ENCODE measurements around the gene ZNF585A. TPM values are rescaled to one million over a fixed set of nuclear protein-coding genes. Genes with fewer than 3 reads are reported as not detected.
A peak's percentile ranks its signal among the peaks of the same experiment; 100 is the strongest.
"Not testable (repeated sequence)": the region's sequence is repeated elsewhere in the genome, so short reads cannot be mapped to it uniquely, and the experiment has no call there.

The ZNF585A gene
- total and polyA plus RNA-seq, 7 experiments from 2014 or later = 3.5 to 56.8 (median 22.4) TPM

DNA sequence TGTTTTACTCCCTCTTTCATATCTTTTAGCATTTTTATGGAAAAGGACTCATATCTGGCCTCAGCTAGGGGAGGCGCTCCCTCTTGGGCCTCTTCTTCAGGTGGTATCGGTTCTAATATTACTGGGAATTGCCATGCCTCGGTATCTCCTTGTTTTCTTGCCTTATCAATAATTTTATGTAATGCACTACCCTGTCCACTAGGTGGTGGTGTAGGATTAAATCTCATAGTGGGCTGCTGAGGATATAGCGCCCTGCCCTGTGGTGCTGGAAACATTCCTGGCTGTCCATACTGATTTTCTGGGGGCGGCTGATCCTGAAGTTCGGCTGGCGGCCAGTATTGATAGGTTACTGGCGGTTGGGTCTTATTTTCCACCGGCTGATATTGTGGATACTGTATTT lies 58.5 kb downstream of the ZNF585A start:
- intact Hi-C loops (cut with micrococcal nuclease) = no loop called here
- ChIA-PET POLR2A (no interaction called here), CTCF (no interaction called here)
- no peaks in the 10 kb centered on the region for H3K27me3 Mint-ChIP-seq
- DNase-seq = no peak
- peak overlapping the region; percentile 0 for H3K4me3 ChIP-seq (ENCODE audit: low read length)
- peaks cover 38 to 76% (median 71%) of the 10 kb centered on the region in 5 donors for H3K36me3 Mint-ChIP-seq
- peaks cover 0 to 4% (median 0%) of the 10 kb centered on the region in 7 donors for H3K4me1 Mint-ChIP-seq
- no peak for ATAC-seq
- H3K36me3 ChIP-seq (ENCODE audit: control insufficient read depth in 2 of 3, insufficient read depth in 3 of 3, low read length in 3 of 3) = peaks cover 0 to 62% (median 24%) of the 10 kb centered on the region in 3 experiments
- H3K27ac ChIP-seq (ENCODE audit: low read depth, low read length) = no peak overlapping the region
- peak overlapping the region in 1 of 10 donors; percentile 21 for H3K4me3 Mint-ChIP-seq
- no peaks in the 10 kb centered on the region for H3K4me1 ChIP-seq (ENCODE audit: control insufficient read depth in 2 of 2, insufficient read depth in 2 of 2, low read length in 2 of 2)
- H3K27me3 ChIP-seq (ENCODE audit: control insufficient read depth in 2 of 2, insufficient read depth in 2 of 2, low read length in 2 of 2) = no peaks in the 10 kb centered on the region
- H3K27ac Mint-ChIP-seq = no peak overlapping the region
- H3K9me3 Mint-ChIP-seq = peaks cover 9 to 95% (median 80%) of the 10 kb centered on the region in 11 donors
- H3K9me3 ChIP-seq (ENCODE audit: control insufficient read depth in 2 of 3, low read length in 3 of 3) = peaks cover 0 to 65% (median 33%) of the 10 kb centered on the region in 3 experiments

DNA sequence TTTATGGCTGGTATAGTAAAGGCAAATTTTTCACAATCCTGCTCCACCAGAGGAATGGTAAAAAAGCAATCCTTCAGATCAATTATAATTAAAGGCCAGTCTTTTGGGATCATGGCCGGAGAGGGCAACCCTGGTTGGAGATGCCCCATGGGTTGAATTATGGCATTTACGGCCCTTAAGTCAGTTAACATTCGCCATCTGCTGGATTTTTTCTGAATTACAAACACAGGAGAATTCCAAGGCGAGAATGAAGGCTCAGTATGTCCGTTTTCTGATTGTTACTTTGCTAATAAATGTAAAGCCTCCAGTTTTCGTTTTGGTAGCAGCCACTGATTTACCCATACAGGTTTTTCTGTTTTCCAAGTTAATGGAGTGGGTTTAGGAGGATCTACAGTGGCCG lies 60.7 kb downstream of the ZNF585A start:
- DNase-seq; ATAC-seq; H3K4me1 ChIP-seq (ENCODE audit: control insufficient read depth in 2 of 2, insufficient read depth in 2 of 2, low read length in 2 of 2); H3K27me3 ChIP-seq (ENCODE audit: control insufficient read depth in 2 of 2, insufficient read depth in 2 of 2, low read length in 2 of 2); H3K27ac ChIP-seq (ENCODE audit: low read depth, low read length); H3K4me1 Mint-ChIP-seq; POLR2A ChIA-PET; H3K27ac Mint-ChIP-seq; intact Hi-C loops (cut with micrococcal nuclease); H3K27me3 Mint-ChIP-seq; H3K4me3 Mint-ChIP-seq; CTCF ChIA-PET: not testable (repeated sequence)
- peaks cover 38 to 98% (median 93%) of the 10 kb centered on the region in 5 donors for H3K36me3 Mint-ChIP-seq
- Histone ChIP-seq H3K36me3 (ENCODE audit: control insufficient read depth in 2 of 3, insufficient read depth in 3 of 3, low read length in 3 of 3) (peaks cover 0 to 84% (median 34%) of the 10 kb centered on the region in 3 experiments), H3K9me3 (ENCODE audit: control insufficient read depth in 2 of 3, low read length in 3 of 3) (peaks cover 0 to 85% (median 36%) of the 10 kb centered on the region in 3 experiments), H3K4me3 (ENCODE audit: low read length) (peak overlapping the region; percentile 12)
- H3K9me3 Mint-ChIP-seq = peaks cover 9 to 100% (median 95%) of the 10 kb centered on the region in 11 donors

DNA sequence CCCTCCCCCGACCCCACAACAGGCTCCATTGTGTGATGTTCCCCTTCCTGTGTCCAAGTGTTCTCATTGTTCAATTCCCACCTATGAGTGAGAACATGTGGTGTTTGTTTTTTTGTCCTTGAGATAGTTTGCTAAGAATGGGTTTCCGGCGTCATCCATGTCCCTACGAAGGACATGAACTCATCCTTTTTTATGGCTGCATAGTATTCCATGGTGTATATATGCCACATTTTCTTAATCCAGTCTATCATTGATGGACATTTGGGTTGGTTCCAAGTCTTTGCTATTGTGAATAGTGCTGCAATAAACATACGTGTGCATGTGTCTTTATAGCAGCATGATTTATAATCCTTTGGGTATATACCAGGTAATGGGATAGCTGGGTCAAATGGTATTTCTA lies 68.4 kb downstream of the ZNF585A start:
- H3K9me3 ChIP-seq (ENCODE audit: control insufficient read depth in 2 of 3, low read length in 3 of 3) = peaks cover 0 to 72% (median 13%) of the 10 kb centered on the region in 3 experiments
- H3K27ac ChIP-seq (ENCODE audit: low read depth, low read length); H3K4me1 ChIP-seq (ENCODE audit: control insufficient read depth in 2 of 2, insufficient read depth in 2 of 2, low read length in 2 of 2); CTCF ChIA-PET; ATAC-seq; H3K4me1 Mint-ChIP-seq; POLR2A ChIA-PET; H3K4me3 ChIP-seq (ENCODE audit: low read length); DNase-seq; H3K27me3 ChIP-seq (ENCODE audit: control insufficient read depth in 2 of 2, insufficient read depth in 2 of 2, low read length in 2 of 2); intact Hi-C loops (cut with micrococcal nuclease); H3K27me3 Mint-ChIP-seq; H3K4me3 Mint-ChIP-seq; H3K27ac Mint-ChIP-seq: not testable (repeated sequence)
- Mint-ChIP-seq H3K36me3 (peaks cover 35 to 96% (median 90%) of the 10 kb centered on the region in 5 donors), H3K9me3 (peaks cover 5 to 97% (median 86%) of the 10 kb centered on the region in 11 donors)
- H3K36me3 ChIP-seq (ENCODE audit: control insufficient read depth in 2 of 3, insufficient read depth in 3 of 3, low read length in 3 of 3) = peaks cover 13 to 72% (median 17%) of the 10 kb centered on the region in 3 experiments

DNA sequence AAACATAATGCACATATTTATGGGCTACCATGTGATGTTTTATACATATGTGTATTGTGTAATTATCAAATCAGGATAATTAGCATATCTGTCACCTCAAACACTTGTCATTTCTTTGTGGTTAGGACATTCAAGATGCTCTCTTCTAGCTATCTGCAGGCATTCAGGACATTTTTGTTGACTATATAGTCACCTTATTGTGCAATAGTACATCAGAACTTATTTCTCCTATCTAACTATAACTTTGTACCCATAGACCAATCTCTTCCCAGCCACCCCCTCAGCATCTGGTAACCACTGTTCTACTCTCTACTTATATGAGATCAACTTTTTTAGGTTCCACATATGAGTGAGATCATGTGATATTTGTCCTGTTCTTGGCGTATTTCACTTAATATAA lies 73.9 kb downstream of the ZNF585A start:
- Mint-ChIP-seq H3K4me3 (peak overlapping the region in 2 of 10 donors; percentile 2 to 28), H3K4me1 (peaks cover 0 to 4% (median 0%) of the 10 kb centered on the region in 7 donors), H3K27ac (no peak overlapping the region), H3K9me3 (peaks cover 4 to 100% (median 78%) of the 10 kb centered on the region in 11 donors), H3K27me3 (no peaks in the 10 kb centered on the region), H3K36me3 (peaks cover 48 to 100% (median 96%) of the 10 kb centered on the region in 5 donors)
- CTCF ChIA-PET = no interaction called here
- intact Hi-C loops (cut with micrococcal nuclease) = no loop called here
- Histone ChIP-seq H3K27ac (ENCODE audit: low read depth, low read length) (no peak overlapping the region), H3K36me3 (ENCODE audit: control insufficient read depth in 2 of 3, insufficient read depth in 3 of 3, low read length in 3 of 3) (peaks cover 24 to 94% (median 25%) of the 10 kb centered on the region in 3 experiments), H3K9me3 (ENCODE audit: control insufficient read depth in 2 of 3, low read length in 3 of 3) (peaks cover 0 to 88% (median 9%) of the 10 kb centered on the region in 3 experiments), H3K27me3 (ENCODE audit: control insufficient read depth in 2 of 2, insufficient read depth in 2 of 2, low read length in 2 of 2) (no peaks in the 10 kb centered on the region), H3K4me3 (ENCODE audit: low read length) (no peak overlapping the region), H3K4me1 (ENCODE audit: control insufficient read depth in 2 of 2, insufficient read depth in 2 of 2, low read length in 2 of 2) (no peaks in the 10 kb centered on the region)
- DNase-seq (no peak), ATAC-seq (no peak)
- POLR2A ChIA-PET = no interaction called here

DNA sequence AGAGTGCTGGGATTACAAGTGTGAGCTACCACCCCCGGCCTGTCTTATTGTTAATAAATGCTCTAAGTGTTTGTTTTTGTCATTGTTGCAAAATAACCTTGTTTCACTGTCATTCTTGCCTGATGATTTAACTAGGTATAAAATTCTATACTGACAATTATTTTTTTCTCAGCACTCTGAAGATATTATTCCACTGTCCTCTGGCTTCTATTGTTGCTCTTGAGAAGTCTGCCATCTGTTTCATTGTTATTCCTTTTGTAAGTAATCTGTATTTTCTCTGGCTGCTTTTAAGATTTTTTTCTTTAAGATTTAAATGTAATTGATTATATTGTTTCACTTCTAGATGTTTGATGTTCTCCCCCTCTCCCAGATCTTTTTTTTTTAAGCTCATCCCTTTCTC lies 76.6 kb downstream of the ZNF585A start:
- DNase-seq = no peak
- Histone ChIP-seq H3K27me3 (ENCODE audit: control insufficient read depth in 2 of 2, insufficient read depth in 2 of 2, low read length in 2 of 2) (no peaks in the 10 kb centered on the region), H3K4me1 (ENCODE audit: control insufficient read depth in 2 of 2, insufficient read depth in 2 of 2, low read length in 2 of 2) (no peaks in the 10 kb centered on the region), H3K36me3 (ENCODE audit: control insufficient read depth in 2 of 3, insufficient read depth in 3 of 3, low read length in 3 of 3) (peaks cover 32 to 98% (median 35%) of the 10 kb centered on the region in 3 experiments), H3K27ac (ENCODE audit: low read depth, low read length) (no peak overlapping the region), H3K9me3 (ENCODE audit: control insufficient read depth in 2 of 3, low read length in 3 of 3) (peaks cover 0 to 80% (median 14%) of the 10 kb centered on the region in 3 experiments), H3K4me3 (ENCODE audit: low read length) (no peak overlapping the region)
- no peak overlapping the region for H3K4me3 Mint-ChIP-seq
- H3K36me3 Mint-ChIP-seq = peaks cover 42 to 99% (median 93%) of the 10 kb centered on the region in 5 donors
- peaks cover 0 to 3% (median 0%) of the 10 kb centered on the region in 7 donors for H3K4me1 Mint-ChIP-seq
- intact Hi-C loops (cut with micrococcal nuclease) = no loop called here
- H3K27me3 Mint-ChIP-seq = no peaks in the 10 kb centered on the region
- ChIA-PET POLR2A (no interaction called here), CTCF (no interaction called here)
- no peak for ATAC-seq
- H3K9me3 Mint-ChIP-seq = peaks cover 0 to 98% (median 78%) of the 10 kb centered on the region in 11 donors
- H3K27ac Mint-ChIP-seq = no peak overlapping the region

Other genes starting within 250 kb of the ZNF585A start
- 10 to 100 TPM; 10.8 to 34.9 (median 15.9) TPM for gene ZNF420, start 94.3 kb downstream of the ZNF585A start, total RNA-seq
- 10 to 100 TPM; 22.8 to 34.2 TPM for gene ZNF420, start 94.3 kb downstream of the ZNF585A start, polyA plus RNA-seq
- gene ZNF585B, start 37.8 kb upstream of the ZNF585A start, total RNA-seq = 10 to 100 TPM in 3 of 5 experiments, 1 to 10 TPM in 2; 4.2 to 24.0 (median 13.5) TPM
- 1 to 10 TPM; 8.4 to 10.0 TPM for gene ZNF585B, start 37.8 kb upstream of the ZNF585A start, polyA plus RNA-seq
- 10 to 100 TPM; 12.2 to 33.4 (median 21.2) TPM for gene ZNF383, start 45.5 kb upstream of the ZNF585A start, total RNA-seq
- 10 to 100 TPM; 11.8 to 13.2 TPM for gene ZNF383, start 45.5 kb upstream of the ZNF585A start, polyA plus RNA-seq
- gene ZNF527, start 198.4 kb upstream of the ZNF585A start, total RNA-seq = 10 to 100 TPM in 3 of 5 experiments, 1 to 10 TPM in 2; 5.6 to 13.6 (median 13.2) TPM
- gene ZNF527, start 198.4 kb upstream of the ZNF585A start, polyA plus RNA-seq = 10 to 100 TPM in 1 of 2 donors, 1 to 10 TPM in 1; 8.2 to 11.9 TPM